Neural crest cell (in vitro differentiated cells): ENCODE measurements around the gene CR1L. TPM values are rescaled to one million over a fixed set of nuclear protein-coding genes. Genes with fewer than 3 reads are reported as not detected.
"Not testable (repeated sequence)": the region's sequence is repeated elsewhere in the genome, so short reads cannot be mapped to it uniquely, and the experiment has no call there.

Experiments used
- DNase-seq: peaks from one replicate; pipeline ENCODE4 v3.0.0; 2021; ENCODE audit warnings: low read depth, mixed read lengths, low spot score
- H3K27ac Mint-ChIP-seq: one replicate; pipeline ENCODE4 v1.8.0; 2021; ENCODE audit warnings: mild to moderate bottlenecking, mixed read lengths; ENCODE audit not compliant: unreplicated experiment
- H3K27me3 Mint-ChIP-seq: 2 replicates; pipeline ENCODE4 v1.8.0; 2021; ENCODE audit warnings: low read depth, mild to moderate bottlenecking, mixed read lengths
- H3K36me3 Mint-ChIP-seq: 2 replicates; pipeline ENCODE4 v1.8.0; 2021; ENCODE audit warnings: low read depth, mild to moderate bottlenecking, mixed read lengths
- H3K4me1 Mint-ChIP-seq: 2 replicates; pipeline ENCODE4 v1.8.0; 2021; ENCODE audit warnings: mixed read lengths
- H3K4me3 Mint-ChIP-seq: one replicate; pipeline ENCODE4 v1.8.0; 2021; ENCODE audit warnings: mild to moderate bottlenecking, mixed read lengths
- H3K9me3 Mint-ChIP-seq: 2 replicates; pipeline ENCODE4 v1.8.0; 2021; ENCODE audit warnings: mixed read lengths
- CTCF ChIP-seq: fragments of 200-600 bp; sonication (generic); conservative IDR thresholded peaks from 2 replicates; pipeline ENCODE4 v1.5.0; 2021; ENCODE audit warnings: antibody characterized with exemption, mild to moderate bottlenecking
- total RNA-seq: library from RNA; stranded (reverse); gene quantifications from 2 replicates; pipeline ENCODE4 v1.2.1, GENCODE V29; 2021

The CR1L gene
- total RNA-seq, 1 donor from 2014 or later = not detected

- no peak for TF ChIP-seq CTCF
- Mint-ChIP-seq H3K27ac (no peak overlapping the region), H3K27me3 (peaks cover 35% of the 10 kb centered on the region), H3K4me3 (no peak overlapping the region), H3K4me1 (no peaks in the 10 kb centered on the region), H3K36me3 (peaks cover 7% of the 10 kb centered on the region), H3K9me3 (peaks cover 5% of the 10 kb centered on the region)
- no peak for DNase-seq
Measured at GRCh38 chr1:207670997-207671396, 26.1 kb downstream of the CR1L start.

DNA sequence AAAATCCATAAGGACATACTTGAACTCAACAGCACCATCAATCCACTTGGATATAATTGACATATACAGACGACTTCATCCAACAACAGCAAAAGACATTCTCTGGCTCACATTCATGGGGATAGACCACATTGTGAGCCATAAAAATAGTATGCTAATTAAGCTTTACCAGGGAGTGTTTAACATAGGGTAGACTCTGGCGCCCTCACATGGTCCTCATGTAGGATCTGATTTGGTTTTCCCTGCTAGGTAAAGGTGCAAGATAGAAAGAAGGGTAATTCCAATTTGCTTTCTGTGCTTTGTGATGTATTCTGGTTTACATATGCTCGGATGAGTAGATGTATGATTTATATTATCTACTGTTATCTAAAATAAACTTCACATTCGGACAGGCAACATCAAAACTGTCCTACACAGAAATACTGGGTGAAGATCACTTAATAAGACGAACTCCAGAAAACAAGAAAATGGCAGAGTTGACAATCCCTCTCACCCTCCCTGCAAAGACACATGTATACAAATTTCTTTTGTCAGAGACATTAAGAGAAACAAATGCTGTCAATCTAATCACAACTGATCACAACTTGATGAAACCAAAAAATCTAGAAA, 27.7 kb downstream of the CR1L start:
- Mint-ChIP-seq H3K4me1 (no peaks in the 10 kb centered on the region), H3K4me3 (no peak overlapping the region), H3K27me3 (peaks cover 23% of the 10 kb centered on the region), H3K9me3 (no peaks in the 10 kb centered on the region), H3K27ac (no peak overlapping the region), H3K36me3 (no peaks in the 10 kb centered on the region)
- TF ChIP-seq CTCF = peak; percentile 66
- no peak for DNase-seq

DNA sequence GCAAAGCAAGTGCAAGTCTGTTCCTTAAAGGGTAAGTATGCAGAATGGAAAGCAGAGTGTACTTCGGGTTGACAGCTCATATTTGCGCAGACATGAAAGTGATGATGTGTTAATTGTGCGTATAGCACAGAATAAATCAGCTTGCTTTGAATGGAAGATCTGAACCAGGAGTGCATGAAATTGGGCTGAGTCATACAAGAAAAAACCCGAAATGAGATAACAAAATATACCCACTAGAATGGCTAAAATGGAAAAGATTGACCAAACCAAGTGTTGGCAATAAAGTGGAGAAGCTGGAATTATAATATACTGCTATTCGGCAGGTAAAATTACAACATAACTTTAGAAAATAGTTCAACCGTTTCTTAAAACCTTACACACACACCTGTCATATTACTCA, 28.5 kb downstream of the CR1L start:
- H3K27me3 Mint-ChIP-seq = peaks cover 20% of the 10 kb centered on the region
- peaks cover 3% of the 10 kb centered on the region for H3K9me3 Mint-ChIP-seq
- TF ChIP-seq CTCF = no peak
- no peak overlapping the region for H3K27ac Mint-ChIP-seq
- H3K4me3 Mint-ChIP-seq = no peak overlapping the region
- no peaks in the 10 kb centered on the region for H3K36me3 Mint-ChIP-seq
- DNase-seq = no peak
- no peaks in the 10 kb centered on the region for H3K4me1 Mint-ChIP-seq

GRCh38 chr1:207676153-207676552, 31.2 kb downstream of the CR1L start:
- H3K27ac Mint-ChIP-seq = no peak overlapping the region
- H3K4me3 Mint-ChIP-seq = no peak overlapping the region
- H3K27me3 Mint-ChIP-seq = peaks cover 12% of the 10 kb centered on the region
- no peak for TF ChIP-seq CTCF
- no peaks in the 10 kb centered on the region for H3K4me1 Mint-ChIP-seq
- no peaks in the 10 kb centered on the region for H3K36me3 Mint-ChIP-seq
- DNase-seq = no peak
- peaks cover 4% of the 10 kb centered on the region for H3K9me3 Mint-ChIP-seq

DNA sequence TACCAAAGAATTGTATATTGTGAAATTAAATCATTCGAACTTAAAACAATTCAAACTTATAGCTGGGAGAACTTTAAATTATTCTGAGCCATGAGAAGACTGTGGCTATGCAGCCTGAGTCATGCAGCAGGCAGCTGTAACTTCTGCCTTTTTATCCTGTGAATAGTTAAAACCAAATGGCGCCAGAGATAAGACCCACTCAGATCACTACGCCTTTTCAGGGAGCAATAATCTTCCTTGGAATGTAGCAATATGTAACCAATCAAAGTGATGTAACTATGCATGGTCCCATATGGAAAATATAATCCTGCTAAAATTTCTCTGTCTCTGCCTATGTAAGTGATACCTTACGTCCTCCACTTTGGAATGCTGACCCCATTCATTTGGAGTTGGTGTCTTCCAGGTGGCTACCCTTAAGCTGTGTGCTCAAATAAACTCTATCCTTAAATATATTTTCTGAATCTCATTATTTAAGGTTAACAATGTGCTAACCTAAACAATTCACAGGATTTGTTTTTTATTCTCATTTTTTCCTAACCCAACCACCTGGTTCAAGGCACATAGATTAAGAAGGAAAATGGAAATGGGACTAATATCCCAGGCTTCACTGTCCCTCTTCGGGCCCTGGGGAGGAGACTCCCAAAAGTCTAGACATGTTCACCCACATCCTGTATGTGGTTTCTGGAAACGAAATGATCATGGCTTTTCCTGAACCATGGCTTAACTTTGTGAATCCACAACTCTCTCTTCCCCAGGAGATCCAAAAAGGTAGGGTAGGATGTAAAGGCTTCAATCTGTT, 35.9 kb downstream of the CR1L start:
- H3K9me3 Mint-ChIP-seq, DNase-seq, H3K4me1 Mint-ChIP-seq, H3K27ac Mint-ChIP-seq, H3K27me3 Mint-ChIP-seq, H3K36me3 Mint-ChIP-seq, H3K4me3 Mint-ChIP-seq: not testable (repeated sequence)

GRCh38 chr1:207682872-207683434, 38.0 kb downstream of the CR1L start:
- not testable (repeated sequence) for DNase-seq, H3K36me3 Mint-ChIP-seq, H3K4me1 Mint-ChIP-seq, H3K27ac Mint-ChIP-seq, H3K9me3 Mint-ChIP-seq, H3K27me3 Mint-ChIP-seq, H3K4me3 Mint-ChIP-seq

DNA sequence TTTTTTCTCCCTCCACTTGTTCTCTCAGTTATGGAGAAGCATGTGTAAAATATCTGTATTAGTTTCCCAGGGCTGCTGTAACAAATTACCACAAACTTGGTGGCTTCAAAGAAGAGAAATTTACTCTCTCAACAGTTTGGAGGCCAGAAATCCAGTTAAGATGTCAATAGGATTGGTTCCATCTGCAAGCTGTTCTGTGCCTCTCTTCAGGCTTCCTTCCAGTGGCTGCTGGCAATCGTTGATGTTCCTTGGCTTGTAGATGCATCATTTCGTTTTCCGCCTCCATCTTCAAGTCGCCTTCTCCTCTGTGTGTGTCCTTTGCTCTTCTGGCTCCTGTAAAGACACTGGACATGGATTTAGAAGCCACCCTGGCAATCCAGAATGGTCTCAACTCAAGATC, 45.6 kb downstream of the CR1L start:
- H3K36me3 Mint-ChIP-seq, H3K27ac Mint-ChIP-seq, H3K27me3 Mint-ChIP-seq, H3K4me1 Mint-ChIP-seq, H3K9me3 Mint-ChIP-seq, DNase-seq, H3K4me3 Mint-ChIP-seq: not testable (repeated sequence)
